VCaP (cell line): ENCODE data around the gene PRDM10.
"Not testable (repeated sequence)": the region's sequence is repeated elsewhere in the genome, so short reads cannot be mapped to it uniquely, and the experiment has no call there.

Experiments used
- H3K27ac ChIP-seq: fragments of 450-650 bp; 2 replicates; pipeline ENCODE4 v1.5.1; 2017
- TF ChIP-seq, protein P1 (sequence below): fragments of 450-650 bp; conservative IDR thresholded peaks from 2 replicates; pipeline ENCODE4 v1.5.1; 2017; ENCODE audit warnings: mild to moderate bottlenecking, moderate library complexity

The PRDM10 gene

DNA sequence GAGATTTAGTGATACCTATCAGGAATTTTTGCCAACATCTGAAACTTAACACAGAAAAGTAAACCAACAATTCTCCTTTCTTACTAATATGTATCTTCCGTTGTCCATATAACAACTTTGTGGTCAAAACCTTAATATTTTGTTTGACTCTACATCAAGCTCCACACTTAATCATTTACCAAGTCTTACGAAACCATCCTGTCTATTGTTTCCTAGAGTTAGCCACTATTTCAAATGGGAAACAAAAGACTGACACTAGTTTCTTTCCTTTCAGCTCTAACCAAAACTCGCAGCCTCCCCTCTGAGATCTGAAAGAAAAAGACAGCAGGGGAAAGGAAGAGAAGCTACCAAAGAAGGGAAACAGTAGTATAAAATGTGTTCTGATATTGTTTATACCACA, 26.5 kb upstream of the PRDM10 start:
- no peak overlapping the region for H3K27ac ChIP-seq
- TF ChIP-seq, protein P1, sequence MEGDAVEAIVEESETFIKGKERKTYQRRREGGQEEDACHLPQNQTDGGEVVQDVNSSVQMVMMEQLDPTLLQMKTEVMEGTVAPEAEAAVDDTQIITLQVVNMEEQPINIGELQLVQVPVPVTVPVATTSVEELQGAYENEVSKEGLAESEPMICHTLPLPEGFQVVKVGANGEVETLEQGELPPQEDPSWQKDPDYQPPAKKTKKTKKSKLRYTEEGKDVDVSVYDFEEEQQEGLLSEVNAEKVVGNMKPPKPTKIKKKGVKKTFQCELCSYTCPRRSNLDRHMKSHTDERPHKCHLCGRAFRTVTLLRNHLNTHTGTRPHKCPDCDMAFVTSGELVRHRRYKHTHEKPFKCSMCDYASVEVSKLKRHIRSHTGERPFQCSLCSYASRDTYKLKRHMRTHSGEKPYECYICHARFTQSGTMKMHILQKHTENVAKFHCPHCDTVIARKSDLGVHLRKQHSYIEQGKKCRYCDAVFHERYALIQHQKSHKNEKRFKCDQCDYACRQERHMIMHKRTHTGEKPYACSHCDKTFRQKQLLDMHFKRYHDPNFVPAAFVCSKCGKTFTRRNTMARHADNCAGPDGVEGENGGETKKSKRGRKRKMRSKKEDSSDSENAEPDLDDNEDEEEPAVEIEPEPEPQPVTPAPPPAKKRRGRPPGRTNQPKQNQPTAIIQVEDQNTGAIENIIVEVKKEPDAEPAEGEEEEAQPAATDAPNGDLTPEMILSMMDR, result no peak

DNA sequence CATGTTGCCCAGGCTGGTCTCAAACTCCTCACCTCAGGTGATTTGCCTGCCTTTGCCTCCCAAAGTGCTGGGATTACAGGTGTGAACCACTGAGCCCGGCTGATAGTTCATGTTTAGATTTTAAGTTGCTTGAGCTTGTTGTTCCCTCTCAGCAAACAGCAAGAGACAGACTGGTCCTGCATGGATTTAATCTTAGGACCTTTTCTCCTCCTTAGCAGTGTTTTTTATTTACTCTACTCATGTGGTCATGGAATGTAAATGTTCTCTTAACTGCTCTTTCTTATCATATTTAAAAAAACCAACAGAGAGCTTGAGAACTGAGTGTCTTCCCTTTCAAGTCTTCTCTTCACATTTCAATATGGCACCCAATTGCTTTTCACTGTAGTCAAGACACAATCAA, 22.7 kb upstream of the PRDM10 start:
- TF ChIP-seq, protein P1, result no peak
- H3K27ac ChIP-seq, result peak overlapping the region; percentile 86

GRCh38 chr11:130024361-130024760, 21.7 kb upstream of the PRDM10 start:
- peak overlapping the region; percentile 86; the same call in 1 of the 2 replicates for H3K27ac ChIP-seq

DNA sequence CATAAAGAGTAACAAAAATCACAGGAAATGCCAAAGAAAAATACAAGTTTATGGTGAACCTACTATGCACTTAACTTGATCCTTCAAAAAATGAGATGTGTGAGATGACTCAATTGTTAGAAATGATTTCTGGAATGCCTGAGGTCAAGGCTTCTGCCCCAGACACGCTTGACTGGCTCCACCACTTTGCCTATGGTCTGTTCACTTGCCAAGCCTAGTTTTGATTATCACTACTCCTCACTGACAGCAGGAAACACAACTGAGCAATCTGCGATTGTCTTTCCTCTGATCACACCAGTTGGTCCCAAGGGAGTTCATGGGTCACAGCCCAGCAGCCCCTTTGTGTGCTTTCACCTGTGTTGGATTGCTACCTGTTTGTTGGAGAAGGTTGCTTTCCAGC, 20.6 kb upstream of the PRDM10 start:
- peak overlapping the region; percentile 86; the same call in 1 of the 2 replicates for H3K27ac ChIP-seq
- TF ChIP-seq, protein P1, result no peak

More at GRCh38 chr11:130024361-130024760, 21.7 kb upstream of the PRDM10 start:
- TF ChIP-seq, protein P1, result no peak

DNA sequence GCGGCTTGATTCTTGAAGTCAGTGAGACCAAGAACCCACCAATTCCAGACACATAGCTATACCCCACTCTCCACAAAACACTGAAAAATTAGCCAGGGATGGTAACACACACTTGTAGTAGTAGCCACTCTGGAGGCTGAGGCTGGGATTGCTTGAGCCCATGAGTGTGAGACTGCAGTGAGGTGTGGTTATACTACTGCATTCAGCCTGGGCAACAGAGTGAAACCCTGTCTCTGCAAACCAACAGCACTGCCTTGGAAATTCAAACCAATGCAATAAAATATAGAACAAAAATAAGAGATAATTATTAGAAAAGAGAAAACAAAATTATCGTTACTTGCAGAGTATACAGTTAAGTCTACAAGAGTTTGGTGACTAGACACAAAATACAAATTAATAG, 20.2 kb upstream of the PRDM10 start:
- TF ChIP-seq, protein P1, result no peak
- peak overlapping the region; percentile 86; the same call in 1 of the 2 replicates for H3K27ac ChIP-seq

DNA sequence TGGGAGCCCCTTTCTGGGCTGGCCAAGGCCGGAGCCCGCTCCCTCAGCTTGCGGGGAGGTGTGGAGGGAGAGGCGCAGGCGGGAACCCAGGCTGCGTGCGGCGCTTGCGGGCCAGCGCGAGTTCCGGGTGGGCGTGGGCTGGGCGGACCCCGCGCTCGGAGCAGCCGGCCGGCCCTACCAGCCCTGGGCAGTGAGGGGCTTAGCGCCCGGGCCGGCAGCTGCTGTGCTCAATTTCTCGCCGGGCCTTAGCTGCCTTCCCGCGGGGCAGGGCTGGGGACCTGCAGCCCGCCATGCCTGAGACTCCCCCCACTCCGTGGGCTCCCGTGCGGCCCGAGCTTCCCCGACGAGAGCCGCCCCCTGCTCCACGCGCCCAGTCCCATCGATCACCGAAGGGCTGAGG, 19.0 kb upstream of the PRDM10 start:
- not testable (repeated sequence) for H3K27ac ChIP-seq

- H3K27ac ChIP-seq, result no peak overlapping the region
Measured at GRCh38 chr11:130020323-130020722, 17.7 kb upstream of the PRDM10 start.

DNA sequence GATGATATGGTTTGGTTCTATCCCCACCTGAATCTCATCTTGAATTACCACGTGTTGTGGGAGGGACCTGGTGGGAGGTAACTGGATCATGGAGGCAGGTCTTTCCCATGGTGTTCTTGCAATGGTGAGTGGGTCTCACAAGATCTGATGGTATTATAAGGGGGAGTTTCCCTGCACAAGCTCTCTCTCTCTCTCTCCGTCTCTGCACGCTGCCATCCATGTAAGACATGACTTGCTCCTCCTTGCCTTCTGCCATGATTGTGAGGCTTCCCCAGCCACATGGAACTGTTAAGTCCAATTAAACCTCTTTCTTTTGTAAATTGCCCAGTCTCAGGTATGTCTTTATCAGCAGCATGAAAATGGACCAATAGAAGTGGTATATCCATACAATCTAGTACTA, 13.2 kb upstream of the PRDM10 start:
- not testable (repeated sequence) for H3K27ac ChIP-seq

More at GRCh38 chr11:130020323-130020722, 17.7 kb upstream of the PRDM10 start:
- TF ChIP-seq, protein P1, result no peak

DNA sequence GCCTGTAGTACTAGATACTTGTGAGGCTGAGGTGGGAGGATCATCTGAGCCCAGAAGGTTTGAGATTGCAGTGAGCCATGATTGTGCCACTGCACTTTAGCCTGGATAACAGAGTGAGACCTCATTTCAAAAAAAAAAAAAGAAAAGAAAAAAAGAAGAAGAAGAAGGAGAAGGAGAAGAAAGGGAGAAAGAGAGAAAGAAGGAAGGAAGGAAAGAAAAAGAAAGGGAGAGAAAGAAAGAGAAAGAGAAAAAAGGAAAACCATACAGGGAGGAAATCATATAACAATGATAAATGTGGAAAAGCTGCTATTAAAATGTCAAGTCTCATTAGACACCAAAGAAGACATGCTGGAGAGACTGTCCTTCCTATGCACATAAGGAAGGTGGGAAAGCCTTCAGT, 5.7 kb upstream of the PRDM10 start:
- TF ChIP-seq, protein P1, result no peak
- H3K27ac ChIP-seq, result no peak overlapping the region
